Activated gamma-delta T cell (primary cell): ENCODE measurements around the gene TLR3.
"Not testable (repeated sequence)": the region's sequence is repeated elsewhere in the genome, so short reads cannot be mapped to it uniquely, and the experiment has no call there.

Experiments
- DNase-seq: peaks from one replicate; lab custom pipeline; 2025; lab: John Stamatoyannopoulos, UW
- total RNA-seq, 2 donors: gene quantifications; one replicate each; lab custom pipeline; 2026; lab: John Stamatoyannopoulos, UW

The TLR3 gene
- 1.7 to 12.6 reads per million in 2 donors for total RNA-seq

DNA sequence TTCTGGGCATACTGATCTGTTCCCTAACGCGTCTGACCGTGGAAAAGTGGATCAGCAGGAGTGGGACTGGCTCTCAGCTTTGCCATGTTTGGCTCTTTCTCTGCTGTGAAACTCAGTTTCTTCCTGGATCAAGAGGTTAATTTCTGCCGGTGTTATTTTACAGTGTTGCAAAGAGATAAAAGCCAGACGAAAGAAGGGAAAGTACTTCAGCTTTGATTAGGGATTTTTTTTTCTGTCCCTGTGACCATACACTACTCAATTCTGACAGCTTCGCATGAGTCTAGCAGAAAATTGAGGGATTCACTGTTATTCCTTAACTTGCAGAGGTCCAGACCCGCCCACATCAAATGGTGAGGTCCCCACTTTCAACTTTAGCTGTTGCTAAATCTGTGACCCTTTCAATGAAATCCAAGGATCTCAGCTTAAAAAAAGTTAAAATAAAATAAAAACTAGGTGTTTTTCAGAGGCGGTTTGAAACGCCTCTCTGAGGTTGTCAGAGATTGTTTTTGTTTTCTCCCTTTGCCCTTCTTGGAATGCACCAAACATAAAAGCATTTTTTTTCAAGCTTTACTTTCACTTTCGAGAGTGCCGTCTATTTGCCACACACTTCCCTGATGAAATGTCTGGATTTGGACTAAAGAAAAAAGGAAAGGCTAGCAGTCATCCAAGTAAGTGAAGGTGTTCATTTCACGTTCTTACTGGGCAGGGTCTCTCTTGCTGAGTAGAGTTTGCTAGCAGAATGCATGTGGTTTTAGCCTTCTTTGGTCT lies at the start of gene TLR3:
Gene TLR3, plus strand, starts transcription at position 576 of the 768 bp plus-strand sequence. CDS start 7,464 bp downstream, outside the sequence.
- no peak for DNase-seq

DNA sequence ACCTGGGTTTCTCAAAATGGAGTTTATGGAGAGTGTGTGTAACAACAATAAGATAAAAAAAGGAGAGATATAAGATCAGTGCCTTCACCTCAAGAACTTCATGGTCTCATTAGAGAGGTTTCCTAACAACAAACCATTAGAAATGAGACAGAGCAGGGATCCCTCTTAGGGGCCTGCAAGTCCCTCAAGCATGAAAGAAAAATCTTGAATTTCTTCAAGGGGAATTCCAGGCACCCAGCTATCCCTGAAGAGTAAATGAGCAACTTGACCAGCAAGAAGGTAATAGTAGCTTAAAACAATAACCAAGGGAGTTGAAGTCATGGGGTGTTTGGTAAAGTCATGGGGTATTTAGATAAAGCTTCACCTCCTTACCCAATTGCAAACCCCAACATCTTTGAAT lies 49.7 kb upstream of the TLR3 start:
- no peak for DNase-seq

DNA sequence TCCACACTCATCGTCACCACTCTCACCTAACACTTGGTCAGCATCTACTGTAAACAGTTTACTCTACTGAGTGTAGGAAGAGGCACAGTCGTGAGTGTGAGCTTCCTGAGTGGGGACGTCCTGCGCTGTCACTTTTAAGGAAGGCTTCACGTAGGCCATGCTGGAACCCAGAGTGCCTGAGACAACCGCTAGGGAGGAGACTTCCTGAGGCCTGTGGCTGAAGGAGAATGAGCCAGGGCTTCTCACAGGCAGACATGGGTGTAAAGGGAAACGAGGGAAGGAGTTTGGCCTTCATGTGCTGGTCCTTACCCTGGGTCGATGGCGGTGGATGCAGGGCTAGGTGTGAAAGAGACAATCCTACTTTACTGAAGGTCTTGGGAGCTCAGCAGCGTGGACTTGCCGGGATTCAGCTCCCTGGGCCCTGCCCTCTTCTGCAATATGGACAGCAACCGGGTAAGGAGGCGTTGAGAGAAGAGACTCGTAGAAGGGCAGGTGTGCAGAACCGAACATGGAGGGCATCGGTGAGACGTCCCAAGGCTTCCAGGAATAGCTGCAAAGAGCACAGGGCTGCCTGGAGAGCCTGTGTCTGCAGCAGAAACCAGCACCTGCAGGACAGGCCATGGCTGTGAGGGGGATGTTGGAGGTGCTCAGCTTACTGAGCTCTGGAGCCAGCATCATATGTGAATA lies 48.7 kb upstream of the TLR3 start:
- DNase-seq: no peak

DNA sequence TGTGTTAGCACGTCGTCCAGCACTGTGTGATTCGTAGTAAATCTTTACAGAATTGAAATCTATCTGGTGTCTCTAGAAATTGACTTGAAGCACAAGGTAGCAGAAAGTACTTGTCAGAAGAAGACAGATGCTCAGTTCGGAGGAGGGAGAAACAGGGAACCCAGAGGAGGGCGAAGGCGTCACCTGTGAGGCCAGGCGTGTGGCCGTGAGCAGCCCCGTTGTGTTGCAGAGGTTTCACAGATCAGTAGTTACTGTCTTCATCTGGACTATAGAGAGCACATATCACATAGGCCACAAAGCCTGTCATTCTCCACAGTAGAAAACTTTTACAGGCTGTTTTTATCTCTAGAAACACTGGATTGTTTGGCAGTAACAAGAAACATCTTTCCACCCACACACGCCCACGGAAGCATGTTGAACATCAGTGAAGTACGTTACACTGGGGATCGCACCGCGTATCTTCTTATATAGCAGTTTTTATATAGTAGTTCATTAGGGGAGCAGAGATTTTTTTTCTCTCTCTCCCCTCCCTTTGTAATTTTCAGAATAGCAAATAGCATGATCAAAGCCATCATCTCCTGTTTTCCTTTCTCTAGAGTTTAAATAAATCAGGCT lies 48.1 kb upstream of the TLR3 start:
- DNase-seq: no peak

DNA sequence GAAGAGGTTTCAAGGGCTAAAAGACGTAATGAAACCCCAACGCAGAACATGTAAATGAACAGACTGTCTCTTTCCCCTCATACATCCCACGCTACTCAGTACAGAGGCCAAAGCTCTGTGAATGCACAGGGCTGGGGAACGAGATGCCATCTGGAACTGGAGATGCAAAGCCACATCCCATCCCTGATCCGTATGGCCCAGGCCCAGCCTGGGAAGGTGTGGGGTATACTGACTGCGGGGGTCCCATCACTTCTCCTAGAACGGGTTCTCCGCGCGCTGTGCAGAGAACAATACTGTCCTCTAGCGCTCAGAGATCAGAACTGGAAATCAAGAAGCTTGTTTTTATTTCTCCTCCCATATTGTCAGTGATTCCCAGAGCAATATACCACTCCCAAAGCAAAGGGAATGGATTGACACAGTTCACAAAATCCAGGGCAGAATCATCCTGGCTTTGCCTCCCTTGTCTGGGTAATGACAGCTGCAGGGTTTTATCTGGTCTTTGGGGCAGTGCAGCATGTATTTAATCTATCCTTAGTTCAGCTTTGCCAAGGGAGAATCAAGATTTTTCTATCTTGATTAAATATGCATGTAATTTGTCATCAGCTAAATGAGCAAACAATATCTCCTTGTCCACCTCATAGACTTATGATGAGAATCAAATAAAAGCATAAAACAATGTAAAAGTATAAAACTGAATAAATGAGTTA lies 47.3 kb upstream of the TLR3 start:
- DNase-seq: no peak

DNA sequence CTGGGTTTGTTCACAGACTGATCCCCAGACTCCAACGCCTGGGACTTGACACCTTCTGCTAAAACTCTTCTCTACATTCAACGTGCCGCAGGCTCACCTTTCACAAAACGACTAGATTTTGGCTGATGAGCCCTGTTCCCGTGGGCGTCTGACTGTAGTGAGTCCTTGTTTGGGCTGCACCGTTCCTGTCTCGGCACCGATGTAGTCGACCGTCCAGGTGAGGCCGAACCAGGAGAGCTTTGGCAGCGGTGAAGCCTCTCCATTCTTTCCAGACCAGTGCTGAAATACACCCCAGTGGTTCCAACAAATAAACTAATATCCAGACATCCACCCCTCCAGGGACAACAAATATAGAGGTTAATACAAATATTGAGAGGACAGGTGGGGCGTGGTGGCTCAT lies 45.0 kb upstream of the TLR3 start:
- no peak for DNase-seq

DNA sequence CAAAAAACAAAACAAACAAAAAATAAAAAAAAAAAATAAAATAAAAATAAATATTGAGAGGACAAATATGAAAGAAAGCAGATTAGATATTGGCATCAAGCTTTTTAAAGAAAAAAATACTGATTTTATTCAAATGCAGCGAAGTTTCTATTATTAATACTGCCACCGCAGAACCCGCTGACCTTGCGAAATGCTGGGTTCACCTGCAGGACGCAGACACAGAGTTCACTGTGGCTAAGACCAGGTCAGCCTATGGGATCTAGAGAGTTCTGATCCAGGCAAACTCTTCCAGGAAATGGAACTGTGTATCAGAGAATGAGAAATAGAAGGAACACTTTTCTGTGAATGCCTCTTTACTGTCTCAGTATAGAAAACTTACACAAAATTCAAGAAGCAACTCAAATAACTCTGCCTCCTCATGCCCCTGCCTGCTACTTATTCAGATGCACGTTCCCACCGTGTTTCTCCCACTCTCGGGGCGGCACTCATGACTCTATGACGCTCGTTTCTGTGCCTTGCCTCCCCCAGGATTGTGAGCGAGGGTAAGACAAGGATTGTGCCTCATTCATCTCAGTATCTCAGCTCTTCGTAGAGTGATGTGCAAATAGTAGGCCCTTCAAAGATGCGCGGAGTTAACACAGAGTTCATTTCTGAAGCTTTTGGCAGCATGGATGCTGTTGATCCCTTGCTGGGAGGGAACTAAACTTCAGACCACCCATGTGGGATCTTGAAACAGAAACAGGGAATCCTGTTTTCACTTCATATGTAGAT lies 44.1 kb upstream of the TLR3 start:
- DNase-seq: no peak

DNA sequence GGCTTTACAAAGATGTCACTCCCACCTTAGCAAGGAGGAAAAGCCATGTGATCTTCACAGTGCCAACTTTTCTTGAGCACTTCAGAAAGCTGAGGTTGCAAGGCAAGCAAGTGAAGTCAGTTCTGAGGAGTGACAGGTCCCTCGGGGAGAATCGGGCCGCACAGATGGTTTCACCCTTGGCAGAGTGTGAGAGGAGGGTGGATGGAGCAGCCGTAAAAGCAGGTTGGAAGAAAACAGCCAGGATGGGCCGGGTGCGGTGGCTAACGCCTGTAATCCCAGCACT lies 43.6 kb upstream of the TLR3 start:
- DNase-seq: no peak

DNA sequence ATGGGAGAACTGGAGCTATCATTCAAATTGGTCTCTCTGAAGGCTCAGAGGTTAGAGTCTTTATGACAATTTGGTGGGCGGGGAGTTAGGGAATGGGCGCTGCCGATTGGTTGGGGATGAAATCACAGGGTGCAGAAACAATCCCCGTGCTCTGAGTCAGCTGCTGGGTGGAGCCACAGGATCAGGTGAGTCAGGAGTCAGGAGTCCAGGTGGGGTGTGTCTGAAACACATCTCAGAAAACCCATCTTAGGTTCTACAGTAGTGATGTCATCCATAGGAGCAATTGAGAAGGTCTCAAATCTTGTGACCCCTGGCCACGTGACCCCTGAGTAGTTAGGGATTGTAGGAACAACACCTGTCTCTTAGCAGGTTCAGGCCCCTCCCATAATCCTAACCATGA lies 41.6 kb upstream of the TLR3 start:
- no peak for DNase-seq

DNA sequence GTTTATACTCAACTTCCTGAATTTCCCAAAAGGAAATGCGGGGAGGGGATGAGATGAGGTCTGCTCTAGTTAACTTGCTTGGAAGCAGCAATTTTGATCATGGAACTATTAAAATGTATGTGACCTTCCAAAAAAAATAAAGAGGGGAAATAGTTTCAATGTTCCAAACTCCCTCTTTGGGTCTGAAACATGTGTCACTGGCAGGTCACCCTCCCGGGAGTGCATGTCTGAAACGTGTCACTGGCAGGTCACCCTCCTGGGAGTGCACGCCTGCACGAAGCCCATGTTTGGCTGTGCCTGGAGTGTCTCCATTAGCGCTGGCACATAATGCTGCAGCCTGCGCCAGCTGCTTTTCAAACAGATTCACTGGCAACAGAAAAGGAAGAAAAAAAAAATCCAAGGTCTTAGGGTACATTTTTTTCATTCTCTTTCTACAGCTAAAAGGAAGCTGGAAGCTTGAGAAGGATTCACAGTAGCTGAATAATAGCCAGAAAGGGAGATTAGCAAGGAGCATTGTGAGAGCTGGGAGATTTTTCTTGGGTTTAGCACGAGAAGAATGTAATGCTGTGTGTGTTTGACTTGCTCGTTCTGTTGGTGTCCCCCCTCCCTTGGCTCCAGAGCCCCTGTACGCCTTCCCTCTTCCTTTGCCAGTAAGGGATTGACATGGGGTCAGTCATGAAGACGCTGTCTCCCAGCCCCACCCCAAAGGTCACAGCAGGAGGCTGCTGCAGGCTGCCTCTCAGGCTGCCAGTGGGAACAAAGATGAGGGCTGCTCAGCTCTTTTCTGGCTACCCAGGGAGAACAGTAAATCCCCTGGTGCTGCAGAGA lies 39.2 kb upstream of the TLR3 start:
- DNase-seq: no peak

DNA sequence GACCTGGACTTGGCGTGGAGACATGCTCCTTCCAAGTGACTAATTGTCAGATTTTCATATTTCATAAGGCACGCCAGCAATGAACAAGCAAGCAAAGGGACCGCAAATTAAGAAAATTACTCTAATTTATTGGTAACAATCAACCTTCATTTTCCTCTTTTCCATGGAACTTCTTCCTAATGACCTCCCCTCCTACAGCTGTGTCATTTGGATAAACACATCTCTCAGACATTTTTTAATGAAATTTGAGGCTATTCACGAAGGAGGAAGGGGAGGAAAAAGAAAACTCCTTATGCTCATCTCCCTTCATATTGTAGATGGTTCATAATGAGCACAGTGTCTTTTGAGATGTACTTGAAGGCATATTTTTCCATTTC lies 38.6 kb upstream of the TLR3 start:
- no peak for DNase-seq

DNA sequence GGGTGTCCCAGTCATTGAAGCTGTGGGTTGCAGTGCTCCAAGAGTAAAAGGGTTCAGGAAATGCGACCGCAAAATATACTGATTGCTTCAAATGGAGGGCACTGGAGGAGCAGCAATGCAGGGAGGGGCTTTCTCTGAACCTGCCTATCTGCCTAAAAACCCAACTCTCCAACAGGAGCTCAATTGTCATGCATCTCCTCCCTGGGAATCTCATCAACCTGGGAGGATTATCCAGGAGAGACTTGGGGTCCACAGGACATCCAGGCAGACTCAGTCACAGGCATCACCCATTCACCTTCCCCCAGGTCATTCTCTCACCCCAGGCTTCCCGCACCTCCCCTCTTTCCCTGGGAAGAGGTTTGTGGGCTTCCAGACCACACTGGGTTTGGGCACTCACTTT lies 38.2 kb upstream of the TLR3 start:
- no peak for DNase-seq

DNA sequence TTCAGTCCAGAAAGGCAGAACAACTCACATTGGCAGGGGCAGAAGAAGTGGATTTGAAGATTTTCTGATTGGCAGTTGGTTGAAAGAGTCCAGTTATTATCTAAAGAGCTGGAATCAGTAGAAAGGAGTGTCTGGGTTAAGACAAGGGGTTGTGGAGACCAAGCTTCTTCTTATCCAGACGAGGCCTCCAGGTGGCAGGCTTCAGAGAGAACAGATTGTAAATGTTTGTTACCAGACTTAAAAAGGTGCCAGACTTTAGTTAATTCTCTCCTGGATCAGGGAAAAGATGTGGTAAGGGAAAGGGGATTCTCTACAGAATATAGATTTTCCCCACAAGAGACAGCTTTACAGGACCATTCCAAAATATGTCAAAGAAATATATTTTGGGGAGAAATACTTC lies 36.7 kb upstream of the TLR3 start:
- DNase-seq: no peak

DNA sequence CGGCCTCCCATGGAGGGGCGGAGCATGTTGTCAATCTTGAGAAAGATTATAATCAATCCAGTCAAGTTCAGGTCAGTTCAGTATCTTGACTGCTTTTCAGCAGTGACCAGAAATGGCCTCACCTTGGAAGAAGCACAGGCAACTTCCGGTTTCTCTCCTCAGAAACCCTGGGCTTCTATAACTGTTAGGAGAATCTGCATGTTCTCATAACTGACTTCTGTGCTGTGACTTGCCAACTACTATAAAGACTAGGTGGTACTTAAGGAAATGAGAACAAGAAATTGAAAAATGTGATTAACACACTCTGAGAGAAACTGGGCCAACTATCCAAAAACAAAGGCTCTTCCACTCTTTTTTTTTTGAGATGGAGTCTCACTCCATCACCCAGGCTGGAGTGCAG lies 35.9 kb upstream of the TLR3 start:
- no peak for DNase-seq

DNA sequence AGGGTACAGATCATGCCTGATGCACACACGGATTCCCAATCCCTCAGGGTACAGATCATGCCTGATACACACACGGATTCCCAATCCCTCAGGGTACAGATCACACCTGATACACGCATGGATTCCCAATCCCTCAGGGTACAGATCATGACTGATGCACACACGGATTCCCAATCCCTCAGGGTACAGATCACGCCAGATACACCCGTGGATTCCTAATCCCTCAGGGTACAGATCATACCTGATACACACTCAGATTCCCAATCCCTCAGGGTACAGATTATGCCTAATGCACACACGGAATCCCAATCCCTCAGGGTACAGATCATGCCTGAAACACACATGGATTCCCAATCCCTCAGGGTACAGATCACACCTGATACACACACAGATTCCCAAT lies 34.3 kb upstream of the TLR3 start:
- DNase-seq: not testable (repeated sequence)

DNA sequence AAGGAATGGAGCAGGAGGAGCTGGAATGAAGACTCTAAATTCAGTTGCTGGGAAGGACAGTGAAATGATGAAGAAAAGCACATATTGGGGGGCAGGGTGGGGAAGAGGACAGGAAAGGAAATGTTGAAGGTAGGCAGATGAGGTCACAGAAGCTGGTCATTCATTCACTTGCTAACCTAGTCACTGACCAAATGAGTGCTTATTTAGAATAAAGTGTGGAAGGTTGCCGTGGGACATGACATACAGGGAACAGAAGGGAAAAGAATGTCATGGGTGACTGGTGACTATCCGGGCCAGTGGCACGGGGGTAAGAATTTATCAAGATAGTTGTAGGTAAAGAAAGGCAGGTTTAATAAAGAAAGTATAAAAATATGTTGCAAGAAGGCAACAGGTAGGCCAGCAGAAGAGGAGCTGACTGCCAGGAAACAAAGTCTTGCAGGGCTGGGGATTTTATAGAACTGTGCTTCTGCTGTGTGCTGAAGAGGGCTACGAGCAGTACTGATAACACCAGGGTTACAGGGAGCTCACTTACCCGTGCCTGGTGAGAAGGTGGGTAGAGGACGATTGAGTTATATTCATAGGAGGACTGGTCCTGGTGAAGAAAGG lies 31.9 kb upstream of the TLR3 start:
- no peak for DNase-seq

DNA sequence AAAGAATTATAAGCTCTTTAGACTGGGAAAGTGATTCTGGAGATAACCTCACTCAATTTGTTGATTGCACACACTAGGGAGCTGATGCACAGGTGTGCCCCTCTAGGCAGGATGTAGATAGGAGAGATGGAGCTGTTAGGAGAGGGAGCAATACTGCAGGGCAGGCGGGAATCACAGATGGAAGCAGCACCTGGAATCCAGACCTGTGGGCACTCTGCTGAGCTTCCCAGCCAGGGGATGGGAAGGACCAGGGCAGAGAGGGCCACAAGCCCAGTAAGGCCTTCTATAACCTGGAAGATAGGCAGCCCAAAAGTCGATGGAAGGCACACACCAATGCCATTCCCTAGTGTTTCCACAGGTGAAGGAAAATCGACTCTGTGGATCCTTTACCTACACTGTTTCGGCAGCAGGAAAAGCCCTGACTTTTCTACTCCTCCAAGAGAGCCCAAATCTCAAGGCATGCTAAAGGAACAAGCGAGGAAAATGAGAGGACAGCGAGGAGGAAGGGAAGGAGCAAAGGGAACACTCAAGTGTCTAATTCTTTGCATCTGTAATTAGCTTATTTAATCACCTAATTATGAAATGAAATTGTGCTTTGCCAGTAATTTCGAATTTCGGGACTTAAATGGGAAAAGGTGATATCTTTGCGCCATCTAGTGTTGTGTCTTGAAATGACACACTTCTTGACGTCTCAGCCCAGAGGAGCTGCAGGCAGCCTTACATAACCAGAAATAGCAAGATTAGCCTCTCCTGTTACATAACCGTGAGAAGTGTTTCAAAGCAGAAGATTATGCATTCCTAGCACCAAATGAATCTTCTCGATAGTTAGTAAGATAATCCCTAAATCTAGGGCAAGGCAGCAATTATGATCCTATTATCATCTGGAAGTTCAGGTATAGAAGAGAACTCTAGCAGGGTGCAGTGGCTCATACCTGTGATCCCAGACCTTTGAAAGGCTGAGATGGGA lies 31.0 kb upstream of the TLR3 start:
- no peak for DNase-seq

DNA sequence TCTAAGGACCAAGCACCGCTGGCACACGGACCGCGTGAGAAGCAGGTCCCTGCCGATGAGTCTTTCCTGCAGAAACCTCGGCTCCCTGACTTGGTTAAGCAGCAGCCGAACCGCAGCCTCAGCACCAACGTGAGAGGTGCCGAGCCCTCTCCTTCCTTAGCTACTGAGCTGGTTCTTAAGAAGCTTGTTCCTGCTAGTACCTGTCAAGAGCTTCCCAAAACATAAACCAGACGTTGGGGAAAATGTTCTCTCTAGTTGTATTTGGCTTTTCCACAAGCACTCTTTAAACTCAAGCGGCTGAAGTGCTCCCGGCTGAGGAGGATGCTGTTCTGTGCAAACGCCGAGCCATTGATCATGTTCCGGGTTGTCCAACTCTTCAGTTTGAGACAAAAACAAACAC lies 29.3 kb upstream of the TLR3 start:
- no peak for DNase-seq

DNA sequence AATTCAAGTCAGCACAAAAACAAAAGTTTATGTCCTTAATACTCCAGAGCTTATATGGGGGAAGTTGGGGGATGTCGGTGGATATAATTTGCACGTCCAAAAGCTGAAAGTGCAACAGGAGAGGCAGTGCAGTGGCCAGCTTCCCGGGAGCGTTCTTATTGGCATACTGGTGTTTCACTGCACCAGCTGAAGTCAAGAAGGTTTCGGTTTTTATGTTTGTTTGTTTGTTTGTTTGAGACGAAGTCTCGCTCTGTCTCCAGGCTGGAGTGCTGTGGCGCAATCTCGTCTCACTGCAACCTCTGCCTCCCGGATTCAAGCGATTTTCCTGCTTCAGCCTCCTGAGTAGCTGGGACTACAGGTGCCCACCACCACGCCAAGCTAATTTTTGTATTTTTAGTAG lies 28.6 kb upstream of the TLR3 start:
- no peak for DNase-seq

DNA sequence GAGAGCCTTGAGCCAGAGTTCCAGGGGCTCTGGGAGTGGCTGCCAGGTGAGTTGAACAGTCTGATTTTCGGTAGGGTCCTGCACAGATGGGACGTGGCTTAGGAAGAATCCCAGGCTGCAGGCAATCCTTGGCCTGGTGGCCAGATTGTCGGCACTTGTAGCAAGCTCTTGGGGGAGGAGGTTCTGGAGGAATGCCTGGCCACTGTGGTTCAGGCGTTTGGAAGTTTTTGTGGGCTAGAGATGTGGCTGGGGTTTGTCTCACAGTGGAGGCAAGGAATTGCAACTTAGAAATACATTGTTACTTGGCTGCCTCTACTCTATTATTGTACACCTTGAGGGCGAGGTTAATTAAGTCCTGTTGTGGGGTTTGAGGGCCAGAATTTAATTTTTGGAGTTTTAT lies 21.5 kb upstream of the TLR3 start:
- DNase-seq: not testable (repeated sequence)
